Mucosa of descending colon (tissue), 3 donors: ENCODE results near the gene ICE1. TPM values are rescaled to one million over a fixed set of nuclear protein-coding genes. Genes with fewer than 3 reads are reported as not detected.

Experiments used
- ATAC-seq: fragments of 200-7000 bp; cut with Tn5 transposase; one replicate; pipeline ENCODE4 v1.9.1; 2020; ENCODE audit warnings: mild to moderate bottlenecking, moderate library complexity
- DNase-seq, 3 donors: peaks; one replicate each; pipeline ENCODE4 v3.0.0-alpha.2; 2020
- H3K36me3 ChIP-seq: fragments of 200-600 bp; one replicate; pipeline ENCODE4 v1.8.0; 2021; ENCODE audit warnings: low read depth, mild to moderate bottlenecking
- H3K4me1 ChIP-seq: fragments of 200-600 bp; one replicate; pipeline ENCODE4 v1.8.0; 2021; ENCODE audit warnings: low read depth, mild to moderate bottlenecking
- H3K4me3 ChIP-seq: fragments of 200-600 bp; one replicate; pipeline ENCODE4 v1.8.0; 2021; ENCODE audit warnings: mild to moderate bottlenecking
- H3K9me3 ChIP-seq: fragments of 200-600 bp; one replicate; pipeline ENCODE4 v1.8.0; 2021; ENCODE audit warnings: mild to moderate bottlenecking
- intact Hi-C, 2 donors: fragments of 100-400 bp; cut with DNase I in 1 of 2; cut with micrococcal nuclease in 1 of 2; formaldehyde crosslinking; loops; one replicate each; pipeline versions ENCODE4 v1.11.0 to v1.11.1; 2022; cut with DNase I, micrococcal nuclease
- total RNA-seq, 3 donors: library from RNA; stranded (reverse); fragmentation: NEBNext Ultra II Directional in 2 of 3; extraction: Animal tissue kit (Norgen Biotek cat#: 25700) in 2 of 3; gene quantifications; one replicate each; pipeline versions ENCODE4 v1.2.1 to v1.2.4, GENCODE V29; 2021 to 2023
- TF ChIP-seq, protein P1 (sequence below): fragments of 200-600 bp; IDR thresholded peaks from one replicate; pipeline ENCODE4 v1.8.0; 2022; ENCODE audit warnings: antibody characterized with exemption, mild to moderate bottlenecking
- donor health status: DM: no; HTN: no; CAD: no; lungs with moderate emphysema.
- donor health status: DM: no; HTN: no; CAD: no.
- donor health status: DM: no; HTN: yes; CAD: no.

Gene ICE1
- total RNA-seq, 3 donors from 2014 or later, result 16.9 to 30.7 (median 18.1) TPM

DNA sequence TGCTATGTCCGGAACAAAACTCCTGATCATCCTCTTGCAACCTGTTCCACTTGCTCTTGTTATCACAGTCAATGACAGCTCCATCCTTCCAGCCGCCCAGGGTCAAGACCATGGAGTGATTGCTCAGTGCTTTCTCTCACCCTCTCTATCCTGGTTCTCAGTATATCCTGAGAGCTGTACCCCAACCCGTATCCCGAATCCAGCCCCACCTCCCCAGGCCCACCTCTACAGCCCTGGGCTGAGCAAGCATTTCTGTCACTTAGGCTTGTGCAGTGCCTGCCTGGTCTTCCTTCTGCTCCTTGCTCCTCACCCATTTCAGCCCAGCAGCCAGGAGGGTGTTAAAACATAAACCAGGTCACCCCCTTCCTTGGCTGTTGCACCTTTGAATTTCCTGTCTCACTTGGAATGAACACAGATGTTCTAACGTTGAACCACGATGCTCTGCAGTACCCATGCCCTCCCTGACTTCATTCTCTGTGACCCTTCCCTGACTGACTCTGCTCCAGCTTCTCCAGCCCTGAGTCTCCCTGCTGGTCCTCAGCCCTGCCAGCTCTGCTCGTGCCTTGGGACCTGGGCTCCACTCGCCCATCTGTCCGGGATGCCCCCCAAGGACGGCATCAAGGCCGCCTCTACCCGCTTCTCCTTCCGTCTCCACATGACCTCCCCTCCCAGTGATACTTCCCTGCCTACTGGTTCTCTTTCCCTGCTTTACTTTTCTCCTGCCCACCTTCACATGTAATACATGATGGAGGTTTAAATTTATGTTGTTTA lies 110.0 kb downstream of the ICE1 start:
- ATAC-seq (no peak), DNase-seq (no peak)
- Histone ChIP-seq H3K4me3 (no peak overlapping the region), H3K9me3 (no peaks in the 10 kb centered on the region), H3K4me1 (no peaks in the 10 kb centered on the region), H3K36me3 (no peaks in the 10 kb centered on the region)
- TF ChIP-seq, protein P1, sequence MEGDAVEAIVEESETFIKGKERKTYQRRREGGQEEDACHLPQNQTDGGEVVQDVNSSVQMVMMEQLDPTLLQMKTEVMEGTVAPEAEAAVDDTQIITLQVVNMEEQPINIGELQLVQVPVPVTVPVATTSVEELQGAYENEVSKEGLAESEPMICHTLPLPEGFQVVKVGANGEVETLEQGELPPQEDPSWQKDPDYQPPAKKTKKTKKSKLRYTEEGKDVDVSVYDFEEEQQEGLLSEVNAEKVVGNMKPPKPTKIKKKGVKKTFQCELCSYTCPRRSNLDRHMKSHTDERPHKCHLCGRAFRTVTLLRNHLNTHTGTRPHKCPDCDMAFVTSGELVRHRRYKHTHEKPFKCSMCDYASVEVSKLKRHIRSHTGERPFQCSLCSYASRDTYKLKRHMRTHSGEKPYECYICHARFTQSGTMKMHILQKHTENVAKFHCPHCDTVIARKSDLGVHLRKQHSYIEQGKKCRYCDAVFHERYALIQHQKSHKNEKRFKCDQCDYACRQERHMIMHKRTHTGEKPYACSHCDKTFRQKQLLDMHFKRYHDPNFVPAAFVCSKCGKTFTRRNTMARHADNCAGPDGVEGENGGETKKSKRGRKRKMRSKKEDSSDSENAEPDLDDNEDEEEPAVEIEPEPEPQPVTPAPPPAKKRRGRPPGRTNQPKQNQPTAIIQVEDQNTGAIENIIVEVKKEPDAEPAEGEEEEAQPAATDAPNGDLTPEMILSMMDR, result no peak
- intact Hi-C loops, result no loop called here

DNA sequence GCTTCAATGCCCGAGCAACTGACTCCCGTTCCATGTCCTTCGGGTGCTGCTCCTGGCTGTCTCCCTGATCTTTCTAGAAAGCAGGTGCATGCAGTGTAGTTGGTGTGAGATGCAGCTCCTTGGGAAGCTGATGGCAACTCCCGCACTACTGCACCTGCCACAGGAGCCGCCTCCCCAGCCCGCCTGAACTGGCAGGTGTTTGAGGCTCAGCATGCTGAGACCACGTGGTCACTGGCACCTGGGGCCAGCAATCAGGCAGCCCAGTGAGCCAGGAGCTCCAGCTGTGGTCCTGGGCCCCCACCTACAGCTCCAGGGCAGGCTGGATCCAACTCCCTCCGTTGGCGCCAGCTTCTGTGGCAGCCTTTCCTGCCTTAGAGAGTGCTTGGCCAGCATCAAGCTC lies 111.5 kb downstream of the ICE1 start:
- no peaks in the 10 kb centered on the region for H3K4me1 ChIP-seq
- intact Hi-C loops, result no loop called here
- ATAC-seq (no peak), DNase-seq (no peak)
- H3K4me3 ChIP-seq, result no peak overlapping the region
- H3K9me3 ChIP-seq, result no peaks in the 10 kb centered on the region
- H3K36me3 ChIP-seq, result no peaks in the 10 kb centered on the region
- TF ChIP-seq, protein P1, result no peak

DNA sequence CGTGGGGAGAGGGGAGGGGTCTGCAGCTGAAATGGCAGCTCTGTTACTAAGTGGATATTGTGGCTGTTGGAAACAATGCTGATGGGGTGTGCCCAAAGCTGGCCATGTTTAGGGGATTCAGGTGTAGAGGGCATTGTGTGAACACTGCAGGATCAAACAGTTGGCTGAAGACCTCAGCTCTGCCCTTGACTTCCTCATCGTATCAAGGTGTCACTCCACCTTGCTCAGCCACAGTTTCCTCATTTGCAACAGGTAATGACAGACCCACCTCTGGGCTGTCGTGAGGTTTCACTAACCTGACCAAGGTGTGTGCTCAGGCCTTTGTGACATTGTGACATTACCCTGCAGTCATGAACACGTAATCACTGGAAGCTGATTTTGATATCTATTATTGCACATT lies 111.9 kb downstream of the ICE1 start:
- TF ChIP-seq, protein P1, result no peak
- DNase-seq (no peak), ATAC-seq (no peak)
- H3K4me3 ChIP-seq, result no peak overlapping the region
- intact Hi-C loops, result no loop called here
- H3K36me3 ChIP-seq, result no peaks in the 10 kb centered on the region
- H3K9me3 ChIP-seq, result no peaks in the 10 kb centered on the region
- no peaks in the 10 kb centered on the region for H3K4me1 ChIP-seq

DNA sequence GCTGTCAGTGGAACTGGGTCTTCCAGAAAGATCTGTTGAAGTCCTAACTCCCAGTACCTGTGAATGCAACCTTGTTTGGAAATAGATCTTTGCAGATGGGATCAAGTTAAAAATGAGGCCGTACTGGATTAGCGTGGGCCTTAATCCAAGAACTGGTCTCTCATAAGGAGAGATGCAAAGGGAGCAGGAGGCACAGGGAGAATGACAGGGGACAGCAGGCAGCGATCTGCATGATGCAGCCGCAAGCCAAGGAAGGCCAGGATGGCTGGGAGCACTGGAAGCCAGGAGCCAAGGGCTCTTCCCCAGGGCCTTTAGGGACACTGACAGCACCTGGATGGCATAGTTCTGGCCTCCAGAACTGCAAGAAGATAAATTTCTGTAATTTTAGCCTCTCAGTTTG lies 114.4 kb downstream of the ICE1 start:
- Histone ChIP-seq H3K9me3 (no peaks in the 10 kb centered on the region), H3K4me3 (no peak overlapping the region), H3K36me3 (no peaks in the 10 kb centered on the region), H3K4me1 (no peaks in the 10 kb centered on the region)
- TF ChIP-seq, protein P1, result no peak
- DNase-seq, result no peak
- no peak for ATAC-seq
- intact Hi-C loops, result no loop called here

DNA sequence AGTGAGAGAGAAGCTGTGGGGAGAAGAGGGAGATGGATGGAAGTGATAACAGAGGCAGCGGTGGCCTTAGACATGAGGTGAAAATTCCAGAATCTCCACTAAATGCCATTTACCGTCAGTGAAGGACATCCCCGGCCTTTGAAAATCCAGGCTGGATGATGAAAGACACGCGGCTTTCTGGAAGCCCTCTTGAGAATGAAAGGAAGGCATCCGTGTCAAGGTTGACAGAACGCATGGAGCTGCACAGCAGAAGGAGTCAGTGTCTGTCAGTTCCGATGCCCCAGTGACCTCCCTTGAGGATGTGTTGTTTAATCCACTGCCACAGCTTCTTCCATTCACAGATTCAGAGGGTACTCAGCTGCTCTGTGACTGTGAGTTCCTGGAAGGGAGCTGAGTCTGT lies 114.9 kb downstream of the ICE1 start:
- ATAC-seq (no peak), DNase-seq (no peak)
- Histone ChIP-seq H3K9me3 (no peaks in the 10 kb centered on the region), H3K4me1 (no peaks in the 10 kb centered on the region), H3K36me3 (no peaks in the 10 kb centered on the region), H3K4me3 (no peak overlapping the region)
- intact Hi-C loops, result no loop called here
- TF ChIP-seq, protein P1, result no peak
